Osteocyte (in vitro differentiated cells): ENCODE data around the gene CELF4. TPM values are rescaled to one million over a fixed set of nuclear protein-coding genes. Genes with fewer than 3 reads are reported as not detected.

Experiments
- DNase-seq: peaks from one replicate; pipeline ENCODE4 v3.0.0; 2021; ENCODE audit warnings: mixed read lengths; ENCODE audit not compliant: unreplicated experiment; ENCODE audit errors: extremely low spot score
- H3K27ac Mint-ChIP-seq: one replicate; pipeline ENCODE4 v1.8.0; 2021; ENCODE audit warnings: mild to moderate bottlenecking, mixed read lengths; ENCODE audit not compliant: unreplicated experiment
- H3K27me3 Mint-ChIP-seq: one replicate; pipeline ENCODE4 v1.8.0; 2021; ENCODE audit warnings: mixed read lengths; ENCODE audit not compliant: unreplicated experiment
- H3K36me3 Mint-ChIP-seq: one replicate; pipeline ENCODE4 v1.8.0; 2021; ENCODE audit warnings: mixed read lengths; ENCODE audit not compliant: unreplicated experiment
- H3K4me1 Mint-ChIP-seq: one replicate; pipeline ENCODE4 v1.8.0; 2021; ENCODE audit warnings: mixed read lengths; ENCODE audit not compliant: unreplicated experiment
- H3K4me3 Mint-ChIP-seq: one replicate; pipeline ENCODE4 v1.8.0; 2021; ENCODE audit warnings: mild to moderate bottlenecking, moderate library complexity, mixed read lengths; ENCODE audit not compliant: unreplicated experiment
- H3K9me3 Mint-ChIP-seq: one replicate; pipeline ENCODE4 v1.8.0; 2021; ENCODE audit warnings: mixed read lengths; ENCODE audit not compliant: unreplicated experiment
- total RNA-seq: library from RNA; stranded (reverse); gene quantifications from 2 replicates; pipeline ENCODE4 v1.2.1, GENCODE V29; 2021
- TF ChIP-seq, protein P1 (sequence below): fragments of 200-600 bp; sonication (generic); IDR thresholded peaks from 2 replicates; pipeline ENCODE4 v1.5.0; 2021; ENCODE audit warnings: antibody characterized with exemption, mild to moderate bottlenecking, moderate library complexity

CELF4 gene
- total RNA-seq, 1 donor from 2014 or later: not detected

DNA sequence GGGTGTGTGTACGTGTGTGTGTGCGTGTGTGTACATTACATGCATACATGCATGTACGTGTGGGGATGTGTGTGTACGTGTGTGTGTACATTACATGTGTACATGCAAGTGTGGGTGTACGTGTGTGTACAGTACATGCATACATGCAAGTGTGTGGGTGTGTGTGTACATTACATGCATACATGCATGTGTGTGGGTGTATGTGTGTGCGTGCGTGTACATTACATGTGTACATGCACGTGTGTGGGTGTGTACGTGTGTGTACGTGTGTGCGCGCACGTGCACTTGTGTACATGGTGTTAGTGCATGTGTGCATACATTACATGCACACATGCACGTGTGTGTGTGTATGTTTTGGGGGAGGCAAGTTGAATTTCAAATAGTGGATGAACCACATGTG, 300.6 kb downstream of the CELF4 start:
- H3K9me3 Mint-ChIP-seq: no peaks in the 10 kb centered on the region
- H3K27me3 Mint-ChIP-seq: peaks cover 4% of the 10 kb centered on the region
- H3K4me1 Mint-ChIP-seq: no peaks in the 10 kb centered on the region
- no peaks in the 10 kb centered on the region for H3K36me3 Mint-ChIP-seq
- TF ChIP-seq, protein P1, sequence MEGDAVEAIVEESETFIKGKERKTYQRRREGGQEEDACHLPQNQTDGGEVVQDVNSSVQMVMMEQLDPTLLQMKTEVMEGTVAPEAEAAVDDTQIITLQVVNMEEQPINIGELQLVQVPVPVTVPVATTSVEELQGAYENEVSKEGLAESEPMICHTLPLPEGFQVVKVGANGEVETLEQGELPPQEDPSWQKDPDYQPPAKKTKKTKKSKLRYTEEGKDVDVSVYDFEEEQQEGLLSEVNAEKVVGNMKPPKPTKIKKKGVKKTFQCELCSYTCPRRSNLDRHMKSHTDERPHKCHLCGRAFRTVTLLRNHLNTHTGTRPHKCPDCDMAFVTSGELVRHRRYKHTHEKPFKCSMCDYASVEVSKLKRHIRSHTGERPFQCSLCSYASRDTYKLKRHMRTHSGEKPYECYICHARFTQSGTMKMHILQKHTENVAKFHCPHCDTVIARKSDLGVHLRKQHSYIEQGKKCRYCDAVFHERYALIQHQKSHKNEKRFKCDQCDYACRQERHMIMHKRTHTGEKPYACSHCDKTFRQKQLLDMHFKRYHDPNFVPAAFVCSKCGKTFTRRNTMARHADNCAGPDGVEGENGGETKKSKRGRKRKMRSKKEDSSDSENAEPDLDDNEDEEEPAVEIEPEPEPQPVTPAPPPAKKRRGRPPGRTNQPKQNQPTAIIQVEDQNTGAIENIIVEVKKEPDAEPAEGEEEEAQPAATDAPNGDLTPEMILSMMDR: no peak
- H3K4me3 Mint-ChIP-seq: no peak overlapping the region
- DNase-seq: no peak
- no peak overlapping the region for H3K27ac Mint-ChIP-seq

DNA sequence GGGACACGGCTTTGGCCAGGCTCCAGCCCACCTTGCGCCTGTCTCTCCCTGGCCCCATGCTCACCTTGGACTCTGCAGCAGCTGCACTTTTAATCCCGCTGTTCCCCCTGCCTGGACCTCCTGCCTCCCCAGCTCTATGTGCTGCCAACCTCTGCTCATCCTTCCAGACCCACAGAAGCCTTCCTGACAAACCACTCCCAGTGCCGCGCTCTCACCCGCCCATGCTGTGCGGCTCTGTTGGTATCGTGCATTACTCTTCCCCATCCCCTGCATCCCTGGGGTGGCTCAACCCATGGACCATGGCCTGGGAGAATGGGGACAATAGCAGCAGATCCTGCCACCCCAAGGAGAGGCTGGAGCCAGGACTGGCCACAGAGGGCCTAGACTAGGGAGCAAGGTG, 303.6 kb downstream of the CELF4 start:
- no peak overlapping the region for H3K4me3 Mint-ChIP-seq

DNA sequence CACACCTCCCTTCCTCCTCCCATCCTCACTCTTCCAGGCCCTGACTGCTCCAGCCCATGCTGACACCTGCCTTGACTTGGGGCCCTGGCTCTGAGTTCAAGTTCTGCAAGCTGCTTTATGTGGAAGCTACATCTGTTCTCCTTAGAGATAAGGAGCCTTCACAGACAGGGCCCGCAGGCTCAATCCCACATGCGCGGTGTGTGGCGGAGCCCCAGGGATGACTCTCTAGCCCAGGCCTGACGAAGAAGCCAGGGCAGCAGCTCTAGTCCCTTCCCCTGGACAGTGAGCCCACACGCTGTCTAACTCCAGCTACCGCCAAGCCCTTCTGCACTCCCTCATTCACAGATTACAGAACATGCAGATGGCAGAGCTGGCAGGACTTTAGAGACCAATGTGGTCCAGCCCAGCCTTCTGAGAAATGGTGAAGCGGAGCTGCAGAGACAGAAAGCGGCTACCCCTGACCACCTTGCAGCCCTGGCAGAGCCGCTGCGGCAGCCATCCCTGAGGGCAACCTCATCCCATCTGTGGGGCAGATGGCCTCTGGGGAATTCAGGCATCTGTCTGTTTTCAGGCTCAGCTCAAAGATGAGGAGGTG, 304.3 kb downstream of the CELF4 start:
- no peaks in the 10 kb centered on the region for H3K36me3 Mint-ChIP-seq
- DNase-seq: no peak
- H3K27me3 Mint-ChIP-seq: peaks cover 22% of the 10 kb centered on the region
- H3K9me3 Mint-ChIP-seq: no peaks in the 10 kb centered on the region
- TF ChIP-seq, protein P1: no peak
- H3K27ac Mint-ChIP-seq: no peak overlapping the region
- no peaks in the 10 kb centered on the region for H3K4me1 Mint-ChIP-seq
- no peak overlapping the region for H3K4me3 Mint-ChIP-seq

More for the DNA sequence above, 303.6 kb downstream of the CELF4 start:
- Mint-ChIP-seq H3K4me1 (no peaks in the 10 kb centered on the region), H3K36me3 (no peaks in the 10 kb centered on the region), H3K27me3 (peaks cover 20% of the 10 kb centered on the region), H3K9me3 (no peaks in the 10 kb centered on the region), H3K27ac (no peak overlapping the region)
- no peak for DNase-seq
- TF ChIP-seq, protein P1: no peak

DNA sequence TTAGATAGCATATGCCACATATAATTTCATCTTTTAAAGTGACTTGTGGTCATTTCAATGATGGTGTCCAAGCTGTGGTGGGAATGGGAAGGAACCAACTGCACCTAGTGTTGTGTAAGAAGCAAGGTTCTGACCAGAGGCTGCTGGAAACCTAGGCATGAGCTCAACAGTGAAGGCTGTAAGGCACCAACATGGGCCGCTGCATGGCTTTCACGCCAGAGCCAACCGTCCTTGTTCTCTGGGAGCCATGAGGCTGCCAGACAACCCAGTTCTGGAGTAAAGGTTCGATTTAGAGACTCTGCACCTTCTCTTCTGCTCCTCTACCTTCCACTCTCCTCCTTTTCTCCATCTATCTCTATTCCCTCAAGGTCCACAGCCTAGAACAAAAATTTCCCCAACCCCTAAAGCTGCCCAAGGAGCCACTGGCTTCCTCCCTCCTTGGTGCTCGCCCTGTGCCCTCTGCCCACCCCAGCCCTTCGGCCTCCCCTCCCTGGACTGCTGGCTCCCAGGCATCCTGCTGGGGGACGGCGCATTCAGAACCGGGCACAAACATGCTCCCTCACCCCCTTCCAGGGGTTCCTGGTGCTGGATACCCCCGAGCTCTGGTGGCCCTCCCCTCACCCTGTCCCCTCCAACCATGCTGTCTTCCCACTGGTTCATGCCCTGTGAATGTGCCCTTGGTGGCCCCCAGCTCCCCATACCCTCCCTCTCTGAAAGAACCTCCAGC, 305.1 kb downstream of the CELF4 start:
- DNase-seq: no peak
- no peak overlapping the region for H3K4me3 Mint-ChIP-seq
- no peaks in the 10 kb centered on the region for H3K4me1 Mint-ChIP-seq
- peaks cover 28% of the 10 kb centered on the region for H3K27me3 Mint-ChIP-seq
- H3K9me3 Mint-ChIP-seq: no peaks in the 10 kb centered on the region
- TF ChIP-seq, protein P1: no peak
- H3K36me3 Mint-ChIP-seq: no peaks in the 10 kb centered on the region
- H3K27ac Mint-ChIP-seq: no peak overlapping the region

DNA sequence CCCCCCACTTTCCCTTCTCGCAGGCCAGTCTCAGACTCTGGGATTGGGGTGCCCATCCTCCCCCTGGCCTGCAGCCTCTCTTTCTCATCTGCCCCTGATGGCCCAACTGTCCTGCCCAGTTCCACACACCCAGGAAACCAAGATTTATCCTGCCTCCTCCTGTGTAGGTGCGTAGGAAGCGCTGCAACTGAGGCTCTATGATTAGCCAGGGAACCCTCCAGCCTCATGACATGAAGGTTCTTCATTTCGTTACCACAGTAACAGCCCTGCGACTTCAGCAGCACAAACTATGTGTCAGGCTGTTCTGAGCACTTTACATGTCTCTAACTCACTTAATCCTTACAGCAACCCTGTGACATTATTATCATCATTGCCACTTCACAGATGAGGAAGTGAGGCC, 305.9 kb downstream of the CELF4 start:
- Mint-ChIP-seq H3K4me3 (no peak overlapping the region), H3K4me1 (no peaks in the 10 kb centered on the region), H3K27me3 (peaks cover 35% of the 10 kb centered on the region), H3K9me3 (no peaks in the 10 kb centered on the region), H3K27ac (no peak overlapping the region), H3K36me3 (no peaks in the 10 kb centered on the region)
- no peak for DNase-seq
- TF ChIP-seq, protein P1: no peak
